H54 (cell line): ENCODE results near the gene GIPC2.
"Not testable (repeated sequence)": the region's sequence is repeated elsewhere in the genome, so short reads cannot be mapped to it uniquely, and the experiment has no call there.

ENCODE experiments used
- DNase-seq: peaks from one replicate; pipeline ENCODE4 v3.0.0; 2011; ENCODE audit warnings: low spot score, mixed read lengths; ENCODE audit not compliant: insufficient read length
- FAIRE-seq: peaks from 3 replicates; lab custom pipeline; 2011; peaks lifted over from hg19 to GRCh38; lab: Jason Lieb, UNC
- POLR2A ChIP-seq: IDR thresholded peaks from 2 replicates; pipeline ENCODE4 v1.6.1; 2011; ENCODE audit warnings: low read depth, mild to moderate bottlenecking, low read length

The GIPC2 gene

GRCh38 chr1:78068681-78069283 lies 23.0 kb downstream of the GIPC2 start:
- TF ChIP-seq POLR2A = no peak
- DNase-seq (no peak), FAIRE-seq (no peak)

- FAIRE-seq = peak; percentile 78
- TF ChIP-seq POLR2A = no peak
- DNase-seq = no peak
These were observed 24.0 kb downstream of the GIPC2 start for GRCh38 chr1:78069784-78070183.

- no peak for TF ChIP-seq POLR2A
- DNase-seq (no peak), FAIRE-seq (no peak)
These were observed 24.4 kb downstream of the GIPC2 start for GRCh38 chr1:78070210-78070609.

- DNase-seq (peak; percentile 22), FAIRE-seq (peak; percentile 97)
These were observed 25.0 kb downstream of the GIPC2 start for GRCh38 chr1:78070758-78071157.

GRCh38 chr1:78071696-78072095 lies 25.9 kb downstream of the GIPC2 start:
- DNase-seq = no peak
- no peak for TF ChIP-seq POLR2A
- peak; percentile 30 for FAIRE-seq

More at GRCh38 chr1:78070758-78071157, 25.0 kb downstream of the GIPC2 start:
- no peak for TF ChIP-seq POLR2A

- DNase-seq = no peak
- TF ChIP-seq POLR2A = no peak
- no peak for FAIRE-seq
These were observed 26.4 kb downstream of the GIPC2 start for GRCh38 chr1:78072216-78072615.

- TF ChIP-seq POLR2A = no peak
- FAIRE-seq (no peak), DNase-seq (no peak)
These were observed 27.7 kb downstream of the GIPC2 start for GRCh38 chr1:78073441-78073840.

GRCh38 chr1:78075621-78076020 lies 29.9 kb downstream of the GIPC2 start:
- no peak for TF ChIP-seq POLR2A
- peak; percentile 83 for FAIRE-seq

GRCh38 chr1:78078358-78078757 lies 32.6 kb downstream of the GIPC2 start:
- peak; percentile 27 for FAIRE-seq
- no peak for TF ChIP-seq POLR2A
- no peak for DNase-seq

More at GRCh38 chr1:78075621-78076020, 29.9 kb downstream of the GIPC2 start:
- no peak for DNase-seq

- no peak for TF ChIP-seq POLR2A
- DNase-seq (no peak), FAIRE-seq (peak; percentile 87)
These were observed 33.8 kb downstream of the GIPC2 start for GRCh38 chr1:78079580-78079979.

- no peak for DNase-seq
- peak; percentile 57 for FAIRE-seq
- TF ChIP-seq POLR2A = no peak
These were observed 35.0 kb downstream of the GIPC2 start for GRCh38 chr1:78080767-78081166.

GRCh38 chr1:78081980-78082860 lies 36.5 kb downstream of the GIPC2 start:
- no peak for TF ChIP-seq POLR2A
- FAIRE-seq (peak; percentile 75), DNase-seq (no peak)

- not testable (repeated sequence) for FAIRE-seq, DNase-seq
These were observed 38.9 kb downstream of the GIPC2 start for GRCh38 chr1:78084639-78085038.

- DNase-seq (no peak), FAIRE-seq (no peak)
- TF ChIP-seq POLR2A = no peak
These were observed 40.9 kb downstream of the GIPC2 start for GRCh38 chr1:78086697-78087096.

- DNase-seq (no peak), FAIRE-seq (no peak)
- TF ChIP-seq POLR2A = no peak
These were observed 42.2 kb downstream of the GIPC2 start for GRCh38 chr1:78088015-78088414.
